PC-9 (cell line): ENCODE results near the gene GPR146.

Experiments
- EZH2 ChIP-seq: fragments of 200-600 bp; sonication (generic); IDR thresholded peaks from 2 replicates; pipeline ENCODE4 v1.8.0; 2017; ENCODE audit warnings: antibody characterized with exemption, low read depth
- TF ChIP-seq, protein P1 (sequence below): fragments of 200-600 bp; sonication (generic); conservative IDR thresholded peaks from 2 replicates; pipeline ENCODE4 v1.6.1; 2017; ENCODE audit warnings: mixed run types, antibody characterized with exemption, mild to moderate bottlenecking, moderate library complexity

DNA sequence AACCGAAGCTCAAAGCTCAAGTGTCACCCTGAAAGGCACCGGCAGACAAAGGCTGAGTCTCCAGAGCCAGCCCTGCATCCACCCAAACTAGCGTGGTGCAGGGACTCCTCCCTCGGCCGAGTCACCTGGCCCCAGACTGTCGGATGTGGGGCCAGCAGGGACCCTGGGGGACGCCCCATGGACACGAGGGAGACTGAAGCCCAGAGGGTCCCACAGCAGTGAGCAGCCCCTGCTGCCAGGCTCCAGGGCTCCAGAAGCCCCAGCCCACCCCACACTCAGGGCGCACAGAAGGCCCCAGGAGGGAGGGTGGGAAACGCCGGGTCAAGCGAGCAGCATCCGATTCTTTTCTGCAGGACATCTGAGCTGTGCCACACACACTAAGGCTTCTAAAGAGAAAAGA lies 20.2 kb downstream of the GPR146 start:
- TF ChIP-seq, protein P1, sequence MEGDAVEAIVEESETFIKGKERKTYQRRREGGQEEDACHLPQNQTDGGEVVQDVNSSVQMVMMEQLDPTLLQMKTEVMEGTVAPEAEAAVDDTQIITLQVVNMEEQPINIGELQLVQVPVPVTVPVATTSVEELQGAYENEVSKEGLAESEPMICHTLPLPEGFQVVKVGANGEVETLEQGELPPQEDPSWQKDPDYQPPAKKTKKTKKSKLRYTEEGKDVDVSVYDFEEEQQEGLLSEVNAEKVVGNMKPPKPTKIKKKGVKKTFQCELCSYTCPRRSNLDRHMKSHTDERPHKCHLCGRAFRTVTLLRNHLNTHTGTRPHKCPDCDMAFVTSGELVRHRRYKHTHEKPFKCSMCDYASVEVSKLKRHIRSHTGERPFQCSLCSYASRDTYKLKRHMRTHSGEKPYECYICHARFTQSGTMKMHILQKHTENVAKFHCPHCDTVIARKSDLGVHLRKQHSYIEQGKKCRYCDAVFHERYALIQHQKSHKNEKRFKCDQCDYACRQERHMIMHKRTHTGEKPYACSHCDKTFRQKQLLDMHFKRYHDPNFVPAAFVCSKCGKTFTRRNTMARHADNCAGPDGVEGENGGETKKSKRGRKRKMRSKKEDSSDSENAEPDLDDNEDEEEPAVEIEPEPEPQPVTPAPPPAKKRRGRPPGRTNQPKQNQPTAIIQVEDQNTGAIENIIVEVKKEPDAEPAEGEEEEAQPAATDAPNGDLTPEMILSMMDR, result no peak
- TF ChIP-seq EZH2, result no peak
